HEK293T (cell line): Measurements from ENCODE around the gene BACE1-AS.

ENCODE experiments used
- CTCF ChIA-PET: fragments of 350-600 bp; formaldehyde crosslinking; extraction: SDS; loops from one replicate; lab custom pipeline; 2021; ENCODE audit warnings: antibody characterized with exemption, inconsistent platforms; lab: Yijun Ruan, JAX
- POLR2A ChIA-PET: fragments of 350-600 bp; formaldehyde crosslinking; extraction: SDS; loops from one replicate; lab custom pipeline; 2020; ENCODE audit warnings: antibody characterized with exemption, inconsistent platforms; lab: Yijun Ruan, JAX
- DNase-seq: peaks from one replicate; pipeline ENCODE4 v3.0.0; 2012; ENCODE audit warnings: mixed read lengths; ENCODE audit errors: extremely low spot score
- ARNT ChIP-seq: fragments of 450-650 bp; IDR thresholded peaks from 2 replicates; pipeline ENCODE4 v1.6.1; 2017; ENCODE audit warnings: mild to moderate bottlenecking
- BHLHE40 ChIP-seq: fragments of 450-650 bp; IDR thresholded peaks from 2 replicates; pipeline ENCODE4 v1.6.1; 2016; ENCODE audit warnings: mild to moderate bottlenecking, moderate library complexity, borderline replicate concordance
- CTBP1 ChIP-seq: fragments of 450-650 bp; IDR thresholded peaks from 2 replicates; pipeline ENCODE4 v1.6.1; 2016; ENCODE audit warnings: borderline replicate concordance
- ELF4 ChIP-seq: fragments of 450-650 bp; IDR thresholded peaks from 2 replicates; pipeline ENCODE4 v1.6.1; 2017; ENCODE audit warnings: antibody characterized with exemption
- FOXA1 ChIP-seq: fragments of 450-650 bp; IDR thresholded peaks from 2 replicates; pipeline ENCODE4 v1.6.1; 2016; ENCODE audit warnings: mild to moderate bottlenecking
- FOXK2 ChIP-seq: fragments of 450-650 bp; IDR thresholded peaks from 2 replicates; pipeline ENCODE4 v1.6.1; 2016; ENCODE audit warnings: mild to moderate bottlenecking
- FOXM1 ChIP-seq: fragments of 450-650 bp; IDR thresholded peaks from 2 replicates; pipeline ENCODE4 v1.6.1; 2017; ENCODE audit warnings: mild to moderate bottlenecking, borderline replicate concordance
- HDGF ChIP-seq: fragments of 450-650 bp; IDR thresholded peaks from 2 replicates; pipeline ENCODE4 v1.6.1; 2017; ENCODE audit warnings: antibody characterized with exemption, borderline replicate concordance
- L3MBTL2 ChIP-seq: fragments of 450-650 bp; conservative IDR thresholded peaks from 2 replicates; pipeline ENCODE4 v1.6.1; 2016; ENCODE audit warnings: mild to moderate bottlenecking
- LEF1 ChIP-seq: fragments of 450-650 bp; IDR thresholded peaks from 2 replicates; pipeline ENCODE4 v1.6.1; 2017; ENCODE audit warnings: mild to moderate bottlenecking, borderline replicate concordance
- NFRKB ChIP-seq: fragments of 450-650 bp; IDR thresholded peaks from 2 replicates; pipeline ENCODE4 v1.6.1; 2016; ENCODE audit warnings: mild to moderate bottlenecking, moderate library complexity
- PKNOX1 ChIP-seq: fragments of 450-650 bp; IDR thresholded peaks from 2 replicates; pipeline ENCODE4 v1.6.1; 2016
- SP1 ChIP-seq: fragments of 450-650 bp; IDR thresholded peaks from 2 replicates; pipeline ENCODE4 v1.6.1; 2017
- SUZ12 ChIP-seq: fragments of 450-650 bp; IDR thresholded peaks from 2 replicates; pipeline ENCODE4 v1.6.1; 2016; ENCODE audit warnings: mild to moderate bottlenecking
- TARDBP ChIP-seq: fragments of 450-650 bp; IDR thresholded peaks from 2 replicates; pipeline ENCODE4 v1.6.1; 2016
- ZNF384 ChIP-seq: fragments of 450-650 bp; IDR thresholded peaks from 2 replicates; pipeline ENCODE4 v1.6.1; 2016

Gene BACE1-AS

DNA sequence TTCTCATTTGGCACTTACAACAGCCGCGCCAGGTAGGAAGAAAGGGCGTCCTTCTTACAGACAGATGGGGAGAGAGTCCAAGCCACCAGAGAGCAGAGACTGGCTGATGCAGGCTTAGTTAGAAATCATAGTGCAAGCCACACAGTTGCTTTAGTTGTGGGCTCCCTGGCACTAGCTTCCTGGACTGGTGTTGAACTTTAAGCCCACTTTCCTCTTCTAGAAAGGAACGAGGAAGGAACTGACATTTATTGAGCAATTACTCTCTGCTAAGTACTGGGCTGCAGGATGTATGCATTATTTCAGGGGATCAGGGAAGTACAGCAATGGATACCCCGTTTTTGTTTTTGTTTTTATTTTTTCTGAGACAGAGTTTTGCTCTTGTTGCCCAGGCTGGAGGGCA lies 21.9 kb downstream of the BACE1-AS start:
- no peak for DNase-seq
- ChIA-PET CTCF (no interaction called here), POLR2A (no interaction called here)
- TF ChIP-seq TARDBP (no peak), FOXM1 (no peak), LEF1 (no peak), PKNOX1 (no peak)

- CTCF ChIA-PET: no interaction called here
- TF ChIP-seq FOXK2: no peak
- TF ChIP-seq L3MBTL2: no peak
- TF ChIP-seq BHLHE40: no peak
- no peak for TF ChIP-seq ZNF384
- no peak for TF ChIP-seq ELF4
- no peak for TF ChIP-seq FOXA1
- TF ChIP-seq NFRKB: no peak
- TF ChIP-seq LEF1: no peak
- TF ChIP-seq ARNT: no peak
- TF ChIP-seq SUZ12: no peak
- no peak for TF ChIP-seq HDGF
- no peak for TF ChIP-seq FOXM1
- TF ChIP-seq TARDBP: no peak
- no peak for TF ChIP-seq CTBP1
- TF ChIP-seq SP1: no peak
- no peak for TF ChIP-seq PKNOX1
- POLR2A ChIA-PET: no interaction called here
- no peak for DNase-seq
Observed at GRCh38 chr11:117313828-117314768, 23.0 kb downstream of the BACE1-AS start.

GRCh38 chr11:117314840-117315239 lies 23.7 kb downstream of the BACE1-AS start:
- ChIA-PET CTCF (interaction anchor here (1.2 kb wide), 1 partner anchor 19 kb away, joined by 3 read pairs; no protein-coding TSS in a partner anchor), POLR2A (interaction anchor here (1.2 kb wide), 1 partner anchor 18 kb away, joined by 3 read pairs; no protein-coding TSS in a partner anchor)
- TF ChIP-seq ARNT: no peak
- no peak for TF ChIP-seq PKNOX1
- TF ChIP-seq CTBP1: no peak
- TF ChIP-seq SUZ12: no peak
- no peak for TF ChIP-seq SP1
- no peak for TF ChIP-seq TARDBP
- TF ChIP-seq L3MBTL2: no peak
- no peak for TF ChIP-seq FOXM1
- TF ChIP-seq FOXA1: no peak
- TF ChIP-seq ELF4: no peak
- TF ChIP-seq NFRKB: no peak
- DNase-seq: no peak

DNA sequence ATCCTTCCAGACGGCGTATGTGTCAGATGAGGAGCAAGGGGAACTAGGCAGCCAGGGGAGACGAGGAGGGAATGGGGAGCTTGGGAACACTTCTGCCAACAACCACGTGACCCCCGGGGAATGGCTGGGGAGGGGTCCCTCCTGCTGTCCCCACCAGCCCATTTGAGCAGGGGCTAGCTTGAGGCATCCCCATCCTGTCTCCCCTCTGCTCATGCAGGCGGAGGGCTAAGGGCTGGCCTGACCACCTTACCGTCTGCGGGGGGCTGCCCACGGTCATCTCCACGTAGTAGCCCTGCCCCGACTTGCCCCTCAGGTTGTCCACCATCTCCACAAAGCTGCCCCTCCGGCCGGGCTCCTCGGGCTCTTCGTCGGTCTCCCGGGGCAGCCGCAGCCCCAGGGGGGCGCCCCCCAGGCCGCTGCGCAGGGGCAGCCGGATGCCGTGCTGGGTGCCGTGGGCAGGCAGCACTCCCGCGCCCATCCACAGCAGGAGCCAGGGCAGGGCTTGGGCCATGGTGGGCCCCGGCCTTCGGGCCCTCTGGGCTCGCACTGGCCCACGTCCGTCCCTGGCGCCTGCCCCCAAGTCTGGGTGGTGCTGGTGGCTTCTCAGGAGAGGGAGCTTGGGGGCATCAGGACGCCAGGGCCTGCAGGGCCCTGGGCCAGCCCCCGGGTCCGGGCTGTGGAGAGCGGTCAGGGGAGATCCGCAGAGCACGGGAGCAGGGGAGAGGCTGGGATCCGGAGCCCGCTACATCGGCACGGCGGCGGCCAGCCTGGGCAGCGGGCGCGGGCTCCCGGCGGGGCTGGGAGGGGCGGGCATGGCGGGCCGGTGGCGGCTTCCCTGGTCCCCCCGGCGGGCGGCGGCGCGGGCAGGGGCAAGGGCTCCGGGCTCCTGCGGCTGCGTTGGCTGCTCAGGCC lies 24.4 kb downstream of the BACE1-AS start:
- CTCF ChIA-PET: interaction anchor here (0.6 to 1.2 kb wide), 2 partner anchors 19 to 402 kb away, joined by 3 to 10 read pairs; no protein-coding TSS in a partner anchor
- POLR2A ChIA-PET: interaction anchor here (1.2 to 2.4 kb wide), 2 partner anchors 12 to 19 kb away, joined by 3 to 16 read pairs; partner anchors contain the start of gene CEP164
- peak; percentile 33 for DNase-seq
- TF ChIP-seq ZNF384 (no peak), TARDBP (no peak), PKNOX1 (no peak), NFRKB (no peak), L3MBTL2 (no peak), HDGF (no peak), SP1 (no peak), CTBP1 (no peak), BHLHE40 (no peak)
